ENCODE data around the gene M6PR. TPM values are rescaled to one million over a fixed set of nuclear protein-coding genes. Genes with fewer than 3 reads are reported as not detected.

The M6PR gene
- total and polyA plus RNA-seq, 2 of the 13 experiments (the other 11 are each of a cell fraction or from before 2014, with no cell fraction given), result 98.2 to 127 TPM

GRCh38 chr12:8949342-8950220 is at the start of gene M6PR (continued):
- TF ChIP-seq ZFY (CRISPR knock-in tag; IDR thresholded peaks at IDR 0.05), result peak; percentile 66
- TF ChIP-seq ZNF335 (CRISPR knock-in tag; IDR thresholded peaks at IDR 0.05), result peak; percentile 79
- TF ChIP-seq HHEX (CRISPR knock-in tag; IDR thresholded peaks at IDR 0.05), result no peak
- no peak for TF ChIP-seq ZNF674 (CRISPR knock-in tag; IDR thresholded peaks at IDR 0.05; ENCODE audit: low read depth)
- TF ChIP-seq TBL1XR1 (IDR thresholded peaks at IDR 0.05; ENCODE audit: borderline replicate concordance, low read length, partially characterized antibody), result no peak
- TF ChIP-seq ZKSCAN8 (CRISPR knock-in tag; IDR thresholded peaks at IDR 0.05; ENCODE audit: borderline replicate concordance), result no peak
- no peak for TF ChIP-seq SETDB1 (CRISPR knock-in tag; IDR thresholded peaks at IDR 0.05; ENCODE audit: borderline replicate concordance)
- TF ChIP-seq ZBTB38 (CRISPR knock-in tag; IDR thresholded peaks at IDR 0.05), result peak; percentile 71; the same call in 1 of the 2 replicates
- TF ChIP-seq ZNF333 (CRISPR knock-in tag; IDR thresholded peaks at IDR 0.05; ENCODE audit: borderline replicate concordance), result no peak; the same call in 1 of the 2 replicates
- TF ChIP-seq ZBTB21 (CRISPR knock-in tag; IDR thresholded peaks at IDR 0.05), result peak; percentile 48; the same call in 1 of the 2 replicates
- TF ChIP-seq TMF1 (CRISPR knock-in tag; IDR thresholded peaks at IDR 0.05; ENCODE audit: low read depth), result peak; percentile 47; the same call in 1 of the 2 replicates
- TF ChIP-seq ZNF331 (CRISPR knock-in tag; IDR thresholded peaks at IDR 0.05), result peak; percentile 77
- TF ChIP-seq EP300 (IDR thresholded peaks at IDR 0.05; ENCODE audit: low read depth in 2 of 2, low read length in 2 of 2), result peak in 1 of 2 experiments; percentile 11; a peak in 1 of 4 replicates
- TF ChIP-seq EP300 (CRISPR knock-in tag; IDR thresholded peaks at IDR 0.05; ENCODE audit: borderline replicate concordance), result no peak
- TF ChIP-seq ZNF276 (CRISPR knock-in tag; IDR thresholded peaks at IDR 0.05; ENCODE audit: low read depth), result no peak
- TF ChIP-seq AHDC1 (CRISPR knock-in tag; IDR thresholded peaks at IDR 0.05; ENCODE audit: borderline replicate concordance), result 0 out of 2 replicates have a peak, but pooled peaks have one; percentile 10
- 0 out of 2 replicates have a peak, but pooled peaks have one; percentile 16 for TF ChIP-seq RBAK (CRISPR knock-in tag; IDR thresholded peaks at IDR 0.05)
- TF ChIP-seq ZNF530 (CRISPR knock-in tag; IDR thresholded peaks at IDR 0.05; ENCODE audit: low read depth), result no peak
- TF ChIP-seq ETV5 (CRISPR knock-in tag; IDR thresholded peaks at IDR 0.05; ENCODE audit: borderline replicate concordance), result peak; percentile 70; the same call in 1 of the 2 replicates
- TF ChIP-seq MBD4 (IDR thresholded peaks at IDR 0.05; ENCODE audit: borderline replicate concordance, low read length), result no peak

Data from HepG2 (cell line).